Glutamatergic neuron (in vitro differentiated cells): ENCODE measurements around the gene TES. TPM values are rescaled to one million over a fixed set of nuclear protein-coding genes. Genes with fewer than 3 reads are reported as not detected.

ENCODE experiments used
- DNase-seq: peaks from one replicate; pipeline ENCODE4 v3.0.0; 2022
- H3K27ac Mint-ChIP-seq: one replicate; pipeline ENCODE4 v1.8.0; 2020; ENCODE audit warnings: mild to moderate bottlenecking, mixed read lengths, inconsistent platforms; ENCODE audit not compliant: unreplicated experiment
- H3K27me3 Mint-ChIP-seq: one replicate; pipeline ENCODE4 v1.8.0; 2020; ENCODE audit warnings: mild to moderate bottlenecking, moderate library complexity, mixed read lengths, inconsistent platforms; ENCODE audit not compliant: unreplicated experiment
- H3K36me3 Mint-ChIP-seq: one replicate; pipeline ENCODE4 v1.8.0; 2020; ENCODE audit warnings: mild to moderate bottlenecking, mixed read lengths, inconsistent platforms; ENCODE audit not compliant: unreplicated experiment
- H3K4me1 Mint-ChIP-seq: one replicate; pipeline ENCODE4 v1.8.0; 2020; ENCODE audit warnings: mild to moderate bottlenecking, low read depth, mixed read lengths, inconsistent platforms; ENCODE audit not compliant: unreplicated experiment
- H3K4me3 Mint-ChIP-seq: one replicate; pipeline ENCODE4 v1.8.0; 2020; ENCODE audit warnings: mild to moderate bottlenecking, mixed read lengths, inconsistent platforms; ENCODE audit not compliant: unreplicated experiment
- H3K9me3 Mint-ChIP-seq: one replicate; pipeline ENCODE4 v1.8.0; 2020; ENCODE audit warnings: mild to moderate bottlenecking, moderate library complexity, mixed read lengths, inconsistent platforms; ENCODE audit not compliant: unreplicated experiment
- CTCF ChIP-seq: fragments of 200-600 bp; sonication (generic); IDR thresholded peaks from one replicate; pipeline ENCODE4 v1.5.0; 2021; ENCODE audit not compliant: partially characterized antibody, unreplicated experiment
- total RNA-seq: library from RNA; stranded (reverse); fragmentation: NEBNext Ultra II Directional; extraction: Animal tissue kit (Norgen Biotek cat#: 25700); gene quantifications from one replicate; pipeline ENCODE4 v1.2.1, GENCODE V29; 2021; ENCODE audit not compliant: unreplicated experiment

TES gene
- total RNA-seq, 1 donor from 2014 or later = 53.5 TPM

DNA sequence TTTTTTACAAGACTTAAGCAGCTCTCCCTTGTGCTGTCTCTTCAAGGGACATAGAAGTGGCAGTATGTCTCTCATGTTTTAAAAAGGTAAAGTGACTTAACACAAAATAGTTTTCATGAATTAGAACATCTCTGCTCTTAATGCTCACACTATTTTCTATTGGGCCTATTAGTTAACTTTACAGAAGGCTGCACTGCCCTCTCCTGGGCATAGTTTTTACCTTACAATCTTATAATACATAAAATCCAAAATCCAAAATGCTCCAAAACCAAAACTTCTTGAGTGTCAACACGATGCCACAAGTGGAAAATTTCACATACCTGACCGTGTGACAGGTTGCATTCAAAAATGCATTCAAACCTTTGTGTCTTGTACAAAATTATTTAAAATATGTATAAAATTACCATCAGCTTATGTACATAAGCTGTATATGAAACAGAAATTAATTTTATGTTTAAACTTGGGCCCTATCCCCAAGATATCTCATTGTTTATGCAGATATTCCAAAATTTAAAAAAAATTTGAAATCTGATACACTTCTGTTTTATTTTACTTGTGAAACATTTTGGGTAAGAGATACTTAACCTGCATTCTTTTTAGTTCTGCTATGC lies 25.8 kb downstream of the TES start:
- no peaks in the 10 kb centered on the region for H3K4me1 Mint-ChIP-seq
- H3K4me3 Mint-ChIP-seq = no peak overlapping the region
- H3K27me3 Mint-ChIP-seq = no peaks in the 10 kb centered on the region
- H3K36me3 Mint-ChIP-seq = no peaks in the 10 kb centered on the region
- no peak overlapping the region for H3K27ac Mint-ChIP-seq
- TF ChIP-seq CTCF = peak; percentile 55
- H3K9me3 Mint-ChIP-seq = no peaks in the 10 kb centered on the region
- no peak for DNase-seq

GRCh38 chr7:116239020-116239419 lies 28.7 kb downstream of the TES start:
- Mint-ChIP-seq H3K36me3 (no peaks in the 10 kb centered on the region), H3K4me1 (no peaks in the 10 kb centered on the region), H3K27ac (no peak overlapping the region), H3K9me3 (no peaks in the 10 kb centered on the region), H3K4me3 (no peak overlapping the region), H3K27me3 (no peaks in the 10 kb centered on the region)
- DNase-seq = no peak
- no peak for TF ChIP-seq CTCF

GRCh38 chr7:116239434-116239833 lies 29.1 kb downstream of the TES start:
- H3K4me1 Mint-ChIP-seq = no peaks in the 10 kb centered on the region
- H3K27ac Mint-ChIP-seq = no peak overlapping the region
- no peaks in the 10 kb centered on the region for H3K36me3 Mint-ChIP-seq
- H3K27me3 Mint-ChIP-seq = no peaks in the 10 kb centered on the region
- H3K9me3 Mint-ChIP-seq = no peaks in the 10 kb centered on the region
- no peak overlapping the region for H3K4me3 Mint-ChIP-seq
- no peak for TF ChIP-seq CTCF
- DNase-seq = no peak

- no peak for TF ChIP-seq CTCF
- no peak overlapping the region for H3K27ac Mint-ChIP-seq
- DNase-seq = no peak
- peaks cover 2% of the 10 kb centered on the region for H3K9me3 Mint-ChIP-seq
- no peaks in the 10 kb centered on the region for H3K4me1 Mint-ChIP-seq
- H3K4me3 Mint-ChIP-seq = no peak overlapping the region
- no peaks in the 10 kb centered on the region for H3K27me3 Mint-ChIP-seq
- peaks cover 3% of the 10 kb centered on the region for H3K36me3 Mint-ChIP-seq
Measured at GRCh38 chr7:116240024-116240668, 29.8 kb downstream of the TES start.

- Mint-ChIP-seq H3K27ac (no peak overlapping the region), H3K4me1 (no peaks in the 10 kb centered on the region), H3K9me3 (peaks cover 5% of the 10 kb centered on the region), H3K4me3 (no peak overlapping the region), H3K27me3 (no peaks in the 10 kb centered on the region), H3K36me3 (peaks cover 13% of the 10 kb centered on the region)
- no peak for TF ChIP-seq CTCF
- no peak for DNase-seq
Measured at GRCh38 chr7:116241291-116241690, 31.0 kb downstream of the TES start.
